ENCODE measurements around the gene LIPA. TPM values are rescaled to one million over a fixed set of nuclear protein-coding genes. Genes with fewer than 3 reads are reported as not detected.

Gene LIPA
- total RNA-seq, 1 experiment from 2014 or later, result 47.3 TPM

DNA sequence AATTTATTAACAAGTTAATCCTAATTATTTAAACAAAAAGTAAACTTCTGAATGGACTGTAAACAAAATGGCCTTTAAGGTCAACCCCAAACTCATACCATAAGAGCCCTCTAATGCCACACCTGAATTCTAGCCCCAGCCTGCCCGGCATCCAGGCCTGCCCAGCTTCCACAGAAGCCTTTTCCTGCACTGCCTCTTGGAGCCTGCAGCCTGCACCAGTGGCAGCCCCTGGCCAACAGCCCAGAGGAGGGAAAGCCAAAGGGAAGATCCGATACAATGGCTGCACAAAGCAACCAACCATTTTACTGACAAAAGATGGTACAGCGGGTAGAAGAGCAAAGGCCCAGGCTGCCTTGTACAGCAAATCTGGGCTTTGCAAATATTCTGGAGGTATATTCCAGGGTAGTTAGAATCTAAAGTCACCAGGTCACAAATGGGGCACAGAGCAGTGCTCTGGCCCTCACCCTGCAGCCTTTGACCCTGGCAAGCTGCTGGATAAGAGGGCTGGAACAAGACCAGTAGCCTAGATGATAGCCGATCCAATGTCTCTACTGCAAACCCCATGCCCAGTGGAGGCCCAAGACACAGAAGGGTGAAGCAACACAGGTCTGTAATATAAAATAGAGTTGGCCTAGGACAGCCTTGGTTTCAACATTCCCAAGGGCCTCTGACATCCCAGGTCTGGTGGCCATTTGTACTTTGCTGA lies 31.9 kb downstream of the LIPA start:
- H3K27ac Mint-ChIP-seq, result peak overlapping the region; percentile 61; the same call in 1 of the 2 replicates
- ATAC-seq (peak; percentile 49), DNase-seq (ENCODE audit: low spot score) (no peak)
- H3K9me3 Mint-ChIP-seq, result no peaks in the 10 kb centered on the region
- no peak for TF ChIP-seq RELA (CRISPR knock-in tag; IDR thresholded peaks at IDR 0.05; ENCODE audit: borderline replicate concordance)
- TF ChIP-seq ZBTB21 (CRISPR knock-in tag; IDR thresholded peaks at IDR 0.05; ENCODE audit: borderline replicate concordance), result no peak
- TF ChIP-seq, protein P1, sequence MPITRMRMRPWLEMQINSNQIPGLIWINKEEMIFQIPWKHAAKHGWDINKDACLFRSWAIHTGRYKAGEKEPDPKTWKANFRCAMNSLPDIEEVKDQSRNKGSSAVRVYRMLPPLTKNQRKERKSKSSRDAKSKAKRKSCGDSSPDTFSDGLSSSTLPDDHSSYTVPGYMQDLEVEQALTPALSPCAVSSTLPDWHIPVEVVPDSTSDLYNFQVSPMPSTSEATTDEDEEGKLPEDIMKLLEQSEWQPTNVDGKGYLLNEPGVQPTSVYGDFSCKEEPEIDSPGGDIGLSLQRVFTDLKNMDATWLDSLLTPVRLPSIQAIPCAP (CRISPR knock-in tag; IDR thresholded peaks at IDR 0.05), result no peak
- TF ChIP-seq FOXK1 (CRISPR knock-in tag; IDR thresholded peaks at IDR 0.05), result no peak
- no peak for TF ChIP-seq SMAD3 (CRISPR knock-in tag; IDR thresholded peaks at IDR 0.05; ENCODE audit: borderline replicate concordance)
- TF ChIP-seq, protein P2, sequence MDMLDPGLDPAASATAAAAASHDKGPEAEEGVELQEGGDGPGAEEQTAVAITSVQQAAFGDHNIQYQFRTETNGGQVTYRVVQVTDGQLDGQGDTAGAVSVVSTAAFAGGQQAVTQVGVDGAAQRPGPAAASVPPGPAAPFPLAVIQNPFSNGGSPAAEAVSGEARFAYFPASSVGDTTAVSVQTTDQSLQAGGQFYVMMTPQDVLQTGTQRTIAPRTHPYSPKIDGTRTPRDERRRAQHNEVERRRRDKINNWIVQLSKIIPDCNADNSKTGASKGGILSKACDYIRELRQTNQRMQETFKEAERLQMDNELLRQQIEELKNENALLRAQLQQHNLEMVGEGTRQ (CRISPR knock-in tag; IDR thresholded peaks at IDR 0.05), result no peak
- TF ChIP-seq ZNF396 (CRISPR knock-in tag; IDR thresholded peaks at IDR 0.05; ENCODE audit: borderline replicate concordance), result no peak
- no peak for TF ChIP-seq CBFB (CRISPR knock-in tag; IDR thresholded peaks at IDR 0.05; ENCODE audit: low read depth)
- TF ChIP-seq, protein P3, sequence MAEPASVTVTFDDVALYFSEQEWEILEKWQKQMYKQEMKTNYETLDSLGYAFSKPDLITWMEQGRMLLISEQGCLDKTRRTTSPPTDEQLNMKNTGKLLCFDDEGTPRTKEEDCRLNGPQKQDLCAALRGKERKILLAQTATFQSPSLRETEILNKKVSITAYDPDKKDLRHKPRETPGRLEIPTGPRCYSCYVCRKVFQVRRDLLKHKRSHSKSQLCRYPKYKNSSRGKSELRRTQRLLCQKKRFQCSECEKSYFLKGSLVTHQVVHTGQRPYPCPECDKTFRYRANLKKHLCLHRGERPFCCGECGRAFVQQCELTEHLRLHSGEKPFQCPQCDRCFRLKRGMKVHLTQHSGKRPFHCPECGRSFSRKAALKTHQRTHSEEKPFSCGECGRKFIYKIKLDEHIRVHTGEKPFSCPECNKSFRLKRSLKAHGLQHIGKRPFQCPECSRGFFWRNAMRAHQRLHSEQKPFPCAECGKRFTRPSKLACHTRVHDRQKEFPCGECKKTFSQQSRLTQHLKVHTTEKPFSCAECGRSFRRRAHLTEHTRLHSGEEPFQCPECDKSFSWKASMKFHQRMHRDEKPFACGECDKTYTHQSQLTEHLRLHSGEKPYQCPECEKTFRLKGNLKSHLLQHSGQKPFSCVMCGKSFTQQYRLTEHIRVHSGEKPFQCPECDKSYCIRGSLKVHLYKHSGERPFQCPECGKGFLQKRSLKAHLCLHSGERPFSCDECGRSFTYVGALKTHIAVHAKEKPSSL (CRISPR knock-in tag; conservative IDR thresholded peaks at IDR 0.05), result no peak
- TF ChIP-seq IRF2 (CRISPR knock-in tag; IDR thresholded peaks at IDR 0.05; ENCODE audit: borderline replicate concordance, low read depth), result no peak
- TF ChIP-seq, protein P4, sequence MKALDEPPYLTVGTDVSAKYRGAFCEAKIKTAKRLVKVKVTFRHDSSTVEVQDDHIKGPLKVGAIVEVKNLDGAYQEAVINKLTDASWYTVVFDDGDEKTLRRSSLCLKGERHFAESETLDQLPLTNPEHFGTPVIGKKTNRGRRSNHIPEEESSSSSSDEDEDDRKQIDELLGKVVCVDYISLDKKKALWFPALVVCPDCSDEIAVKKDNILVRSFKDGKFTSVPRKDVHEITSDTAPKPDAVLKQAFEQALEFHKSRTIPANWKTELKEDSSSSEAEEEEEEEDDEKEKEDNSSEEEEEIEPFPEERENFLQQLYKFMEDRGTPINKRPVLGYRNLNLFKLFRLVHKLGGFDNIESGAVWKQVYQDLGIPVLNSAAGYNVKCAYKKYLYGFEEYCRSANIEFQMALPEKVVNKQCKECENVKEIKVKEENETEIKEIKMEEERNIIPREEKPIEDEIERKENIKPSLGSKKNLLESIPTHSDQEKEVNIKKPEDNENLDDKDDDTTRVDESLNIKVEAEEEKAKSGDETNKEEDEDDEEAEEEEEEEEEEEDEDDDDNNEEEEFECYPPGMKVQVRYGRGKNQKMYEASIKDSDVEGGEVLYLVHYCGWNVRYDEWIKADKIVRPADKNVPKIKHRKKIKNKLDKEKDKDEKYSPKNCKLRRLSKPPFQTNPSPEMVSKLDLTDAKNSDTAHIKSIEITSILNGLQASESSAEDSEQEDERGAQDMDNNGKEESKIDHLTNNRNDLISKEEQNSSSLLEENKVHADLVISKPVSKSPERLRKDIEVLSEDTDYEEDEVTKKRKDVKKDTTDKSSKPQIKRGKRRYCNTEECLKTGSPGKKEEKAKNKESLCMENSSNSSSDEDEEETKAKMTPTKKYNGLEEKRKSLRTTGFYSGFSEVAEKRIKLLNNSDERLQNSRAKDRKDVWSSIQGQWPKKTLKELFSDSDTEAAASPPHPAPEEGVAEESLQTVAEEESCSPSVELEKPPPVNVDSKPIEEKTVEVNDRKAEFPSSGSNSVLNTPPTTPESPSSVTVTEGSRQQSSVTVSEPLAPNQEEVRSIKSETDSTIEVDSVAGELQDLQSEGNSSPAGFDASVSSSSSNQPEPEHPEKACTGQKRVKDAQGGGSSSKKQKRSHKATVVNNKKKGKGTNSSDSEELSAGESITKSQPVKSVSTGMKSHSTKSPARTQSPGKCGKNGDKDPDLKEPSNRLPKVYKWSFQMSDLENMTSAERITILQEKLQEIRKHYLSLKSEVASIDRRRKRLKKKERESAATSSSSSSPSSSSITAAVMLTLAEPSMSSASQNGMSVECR (CRISPR knock-in tag; IDR thresholded peaks at IDR 0.05; ENCODE audit: borderline replicate concordance), result no peak
- no peak for TF ChIP-seq ZNF263 (CRISPR knock-in tag; IDR thresholded peaks at IDR 0.05; ENCODE audit: low read depth)
- TF ChIP-seq, protein P5, sequence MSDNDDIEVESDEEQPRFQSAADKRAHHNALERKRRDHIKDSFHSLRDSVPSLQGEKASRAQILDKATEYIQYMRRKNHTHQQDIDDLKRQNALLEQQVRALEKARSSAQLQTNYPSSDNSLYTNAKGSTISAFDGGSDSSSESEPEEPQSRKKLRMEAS (CRISPR knock-in tag; IDR thresholded peaks at IDR 0.05), result no peak
- ChIA-PET CTCF (interaction anchor here (1.4 to 2.5 kb wide), 3 partner anchors 285 to 345 kb away, joined by 4 to 14 read pairs (median 5); no protein-coding TSS in a partner anchor), POLR2A (no interaction called here)
- H3K4me1 Mint-ChIP-seq, result peaks cover 19% of the 10 kb centered on the region
- H3K36me3 Mint-ChIP-seq, result peaks cover 3% of the 10 kb centered on the region; the same call in 1 of the 2 replicates
- no peaks in the 10 kb centered on the region for H3K27me3 Mint-ChIP-seq (ENCODE audit: low read depth)
- H3K4me3 Mint-ChIP-seq, result no peak overlapping the region
